ENCODE measurements around the gene ASTL. TPM values are rescaled to one million over a fixed set of nuclear protein-coding genes. Genes with fewer than 3 reads are reported as not detected.
A peak's percentile ranks its signal among the peaks of the same experiment; 100 is the strongest.

Gene ASTL
- total RNA-seq, 1 donor from 2014 or later = not detected

DNA sequence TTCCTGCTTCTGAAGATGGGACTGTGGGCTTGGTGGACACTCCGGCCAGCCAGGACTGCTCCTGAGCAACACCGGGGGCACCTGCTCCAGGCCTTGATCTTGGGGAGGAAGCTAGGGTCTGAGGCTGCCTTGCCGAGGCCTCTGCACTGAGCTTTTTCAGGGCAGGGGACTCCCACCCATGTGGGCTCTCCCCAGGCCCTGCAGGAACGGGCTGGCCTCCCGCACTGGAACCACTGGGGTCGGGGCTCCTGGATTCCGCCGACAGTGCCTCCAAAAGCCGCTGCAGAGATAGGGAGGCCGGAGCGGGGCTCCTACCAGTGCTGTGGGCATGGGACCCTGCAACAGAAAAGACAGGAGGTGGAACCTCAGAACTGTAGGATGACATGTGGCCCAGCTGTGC is 14.4 kb downstream of the ASTL start:
- no peak for DNase-seq (ENCODE audit: low spot score)
- H4K20me1 ChIP-seq (ENCODE audit: low read depth) = no peaks in the 10 kb centered on the region
- H2AFZ ChIP-seq (replicated peaks) = no peak overlapping the region
- H3K4me1 ChIP-seq = no peaks in the 10 kb centered on the region
- H3K27ac Mint-ChIP-seq = no peak overlapping the region
- no peaks in the 10 kb centered on the region for H3K36me3 Mint-ChIP-seq
- H3K9me3 ChIP-seq (ENCODE audit: low read depth) = no peaks in the 10 kb centered on the region
- H3K4me1 Mint-ChIP-seq = peaks cover 9% of the 10 kb centered on the region
- H3K9me3 Mint-ChIP-seq = no peaks in the 10 kb centered on the region
- peaks cover 14% of the 10 kb centered on the region for H3K27me3 Mint-ChIP-seq (ENCODE audit: insufficient read depth, low read depth)
- H3K9ac ChIP-seq = no peak overlapping the region
- H3K4me3 Mint-ChIP-seq = no peak overlapping the region
- H3K27ac ChIP-seq = no peak overlapping the region
- H3F3A ChIP-seq (ENCODE audit: low read depth) = no peaks in the 10 kb centered on the region
- no peaks in the 10 kb centered on the region for H3K36me3 ChIP-seq
- H3K79me2 ChIP-seq (ENCODE audit: low read depth) = no peaks in the 10 kb centered on the region
- peaks cover 18% of the 10 kb centered on the region for H3K27me3 ChIP-seq
- no peak overlapping the region for H3K4me2 ChIP-seq
- TF ChIP-seq, protein P1, sequence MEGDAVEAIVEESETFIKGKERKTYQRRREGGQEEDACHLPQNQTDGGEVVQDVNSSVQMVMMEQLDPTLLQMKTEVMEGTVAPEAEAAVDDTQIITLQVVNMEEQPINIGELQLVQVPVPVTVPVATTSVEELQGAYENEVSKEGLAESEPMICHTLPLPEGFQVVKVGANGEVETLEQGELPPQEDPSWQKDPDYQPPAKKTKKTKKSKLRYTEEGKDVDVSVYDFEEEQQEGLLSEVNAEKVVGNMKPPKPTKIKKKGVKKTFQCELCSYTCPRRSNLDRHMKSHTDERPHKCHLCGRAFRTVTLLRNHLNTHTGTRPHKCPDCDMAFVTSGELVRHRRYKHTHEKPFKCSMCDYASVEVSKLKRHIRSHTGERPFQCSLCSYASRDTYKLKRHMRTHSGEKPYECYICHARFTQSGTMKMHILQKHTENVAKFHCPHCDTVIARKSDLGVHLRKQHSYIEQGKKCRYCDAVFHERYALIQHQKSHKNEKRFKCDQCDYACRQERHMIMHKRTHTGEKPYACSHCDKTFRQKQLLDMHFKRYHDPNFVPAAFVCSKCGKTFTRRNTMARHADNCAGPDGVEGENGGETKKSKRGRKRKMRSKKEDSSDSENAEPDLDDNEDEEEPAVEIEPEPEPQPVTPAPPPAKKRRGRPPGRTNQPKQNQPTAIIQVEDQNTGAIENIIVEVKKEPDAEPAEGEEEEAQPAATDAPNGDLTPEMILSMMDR (IDR thresholded peaks at IDR 0.05) = no peak
- no peak for TF ChIP-seq EZH2 (IDR thresholded peaks at IDR 0.05)
- no peak for TF ChIP-seq EZH2phosphoT487 (IDR thresholded peaks at IDR 0.05)
- H3K4me3 ChIP-seq = no peak overlapping the region

DNA sequence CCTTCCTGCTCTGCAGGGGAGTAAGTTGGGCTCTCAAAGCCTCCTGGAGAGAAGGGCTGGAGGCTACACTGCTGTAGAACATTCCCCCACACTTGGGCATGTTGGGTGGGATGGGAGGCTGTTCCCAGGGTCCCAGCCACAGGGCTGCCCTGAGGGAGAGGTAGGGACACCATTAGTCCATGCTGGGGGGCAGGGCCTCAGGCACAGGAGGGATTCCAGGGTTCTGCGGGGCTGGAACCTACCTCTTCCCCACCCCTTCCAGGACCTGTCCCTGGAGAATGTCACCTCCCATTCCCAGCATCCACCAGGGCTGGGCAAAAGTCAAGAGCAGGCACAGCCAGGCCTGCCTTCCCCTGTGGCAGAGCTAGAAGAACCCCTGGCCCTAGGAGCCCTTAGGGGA is 15.0 kb downstream of the ASTL start:
- Histone ChIP-seq H3K4me1 (no peaks in the 10 kb centered on the region), H2AFZ (replicated peaks) (no peak overlapping the region), H3K27ac (no peak overlapping the region), H3F3A (ENCODE audit: low read depth) (no peaks in the 10 kb centered on the region), H4K20me1 (ENCODE audit: low read depth) (no peaks in the 10 kb centered on the region), H3K79me2 (ENCODE audit: low read depth) (no peaks in the 10 kb centered on the region), H3K9ac (no peak overlapping the region), H3K36me3 (no peaks in the 10 kb centered on the region), H3K9me3 (ENCODE audit: low read depth) (no peaks in the 10 kb centered on the region), H3K4me2 (no peak overlapping the region), H3K27me3 (peaks cover 23% of the 10 kb centered on the region), H3K4me3 (no peak overlapping the region)
- Mint-ChIP-seq H3K4me3 (no peak overlapping the region), H3K36me3 (no peaks in the 10 kb centered on the region), H3K4me1 (peaks cover 9% of the 10 kb centered on the region), H3K9me3 (no peaks in the 10 kb centered on the region), H3K27ac (no peak overlapping the region), H3K27me3 (ENCODE audit: insufficient read depth, low read depth) (peaks cover 15% of the 10 kb centered on the region)
- TF ChIP-seq, protein P1 (IDR thresholded peaks at IDR 0.05) = no peak
- TF ChIP-seq EZH2 (IDR thresholded peaks at IDR 0.05) (no peak), EZH2phosphoT487 (IDR thresholded peaks at IDR 0.05) (no peak)
- DNase-seq (ENCODE audit: low spot score) = no peak

DNA sequence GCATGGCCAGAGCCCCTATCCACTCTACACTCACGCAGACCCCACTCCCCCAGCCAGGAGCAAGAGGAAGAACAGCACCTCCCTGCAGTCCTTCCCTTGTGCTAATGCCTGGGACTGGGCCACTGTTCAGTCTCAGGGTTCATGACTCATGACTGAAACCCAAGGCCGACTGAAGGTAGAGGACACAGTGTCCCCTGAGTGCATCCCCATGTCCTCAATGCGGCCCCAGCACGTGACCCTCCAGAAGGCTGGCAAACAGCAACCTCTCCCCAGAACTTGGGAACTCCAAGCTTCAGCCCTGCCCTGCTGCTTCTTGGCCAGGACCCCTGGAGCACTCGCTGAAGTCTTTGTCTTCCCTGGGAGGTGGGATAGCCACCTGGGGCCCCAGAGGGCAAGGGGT is 15.9 kb downstream of the ASTL start:
- no peak overlapping the region for H3K4me2 ChIP-seq
- H3K36me3 Mint-ChIP-seq = no peaks in the 10 kb centered on the region
- peaks cover 18% of the 10 kb centered on the region for H3K27me3 Mint-ChIP-seq (ENCODE audit: insufficient read depth, low read depth)
- H3K79me2 ChIP-seq (ENCODE audit: low read depth) = no peaks in the 10 kb centered on the region
- H3F3A ChIP-seq (ENCODE audit: low read depth) = no peaks in the 10 kb centered on the region
- H3K4me1 ChIP-seq = no peaks in the 10 kb centered on the region
- DNase-seq (ENCODE audit: low spot score) = no peak
- no peak for TF ChIP-seq EZH2 (IDR thresholded peaks at IDR 0.05)
- H3K27ac Mint-ChIP-seq = no peak overlapping the region
- H3K4me3 Mint-ChIP-seq = no peak overlapping the region
- no peaks in the 10 kb centered on the region for H3K9me3 ChIP-seq (ENCODE audit: low read depth)
- H3K9me3 Mint-ChIP-seq = no peaks in the 10 kb centered on the region
- peaks cover 12% of the 10 kb centered on the region for H3K4me1 Mint-ChIP-seq
- H3K9ac ChIP-seq = no peak overlapping the region
- H3K36me3 ChIP-seq = no peaks in the 10 kb centered on the region
- H3K27me3 ChIP-seq = peaks cover 32% of the 10 kb centered on the region
- no peak overlapping the region for H2AFZ ChIP-seq (replicated peaks)
- H4K20me1 ChIP-seq (ENCODE audit: low read depth) = no peaks in the 10 kb centered on the region
- no peak overlapping the region for H3K4me3 ChIP-seq
- no peak overlapping the region for H3K27ac ChIP-seq

DNA sequence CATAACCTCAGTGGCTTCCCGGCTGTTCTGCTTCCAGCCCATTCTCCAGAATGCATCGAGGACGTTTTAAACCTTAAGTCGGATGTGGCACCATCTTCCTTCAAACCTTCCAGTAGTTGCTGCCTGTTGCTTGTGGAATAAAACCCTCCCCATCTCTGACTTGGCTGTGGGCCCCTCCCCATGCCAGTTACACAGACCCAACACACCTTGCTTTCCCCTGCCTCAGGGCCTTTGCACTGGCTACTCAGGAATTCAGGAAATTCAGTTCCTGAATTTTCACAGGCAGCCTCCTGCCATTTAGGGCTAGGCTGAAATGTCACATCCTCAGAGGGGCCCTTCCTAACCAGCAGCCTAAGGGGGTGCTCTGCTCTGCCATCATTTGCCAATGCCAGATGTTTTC is 16.9 kb downstream of the ASTL start:
- no peaks in the 10 kb centered on the region for H3K9me3 ChIP-seq (ENCODE audit: low read depth)
- TF ChIP-seq EZH2 (IDR thresholded peaks at IDR 0.05) (no peak), EZH2phosphoT487 (IDR thresholded peaks at IDR 0.05) (no peak)
- TF ChIP-seq, protein P1 (IDR thresholded peaks at IDR 0.05) = no peak
- Mint-ChIP-seq H3K27me3 (ENCODE audit: insufficient read depth, low read depth) (peaks cover 18% of the 10 kb centered on the region), H3K36me3 (no peaks in the 10 kb centered on the region), H3K4me1 (peaks cover 15% of the 10 kb centered on the region), H3K27ac (peak overlapping the region; percentile 13), H3K4me3 (no peak overlapping the region), H3K9me3 (no peaks in the 10 kb centered on the region)
- no peaks in the 10 kb centered on the region for H3K36me3 ChIP-seq
- no peak overlapping the region for H2AFZ ChIP-seq (replicated peaks)
- H4K20me1 ChIP-seq (ENCODE audit: low read depth) = no peaks in the 10 kb centered on the region
- H3K27ac ChIP-seq = no peak overlapping the region
- H3K9ac ChIP-seq = no peak overlapping the region
- H3K27me3 ChIP-seq = peaks cover 36% of the 10 kb centered on the region
- H3K79me2 ChIP-seq (ENCODE audit: low read depth) = no peaks in the 10 kb centered on the region
- H3F3A ChIP-seq (ENCODE audit: low read depth) = no peaks in the 10 kb centered on the region
- H3K4me2 ChIP-seq = no peak overlapping the region
- peaks cover 3% of the 10 kb centered on the region for H3K4me1 ChIP-seq
- no peak overlapping the region for H3K4me3 ChIP-seq
- DNase-seq (ENCODE audit: low spot score) = no peak

All from neural progenitor cell (in vitro differentiated cells).